Neural cell (in vitro differentiated cells): Measurements from ENCODE around the gene YKT6. TPM values are rescaled to one million over a fixed set of nuclear protein-coding genes. Genes with fewer than 3 reads are reported as not detected.

Source experiments
- H2AFZ ChIP-seq: fragments of 200-600, 300-800 bp; sonication (generic), shearing (Covaris generic); 2 replicates; pipeline ENCODE4 v1.6.0; 2014; ENCODE audit warnings: low read depth, mild to moderate bottlenecking, antibody characterized with exemption, low read length, moderate library complexity
- H3F3A ChIP-seq: fragments of 200-600 bp; shearing (Covaris generic); 2 replicates; pipeline ENCODE4 v1.6.1; 2016; ENCODE audit warnings: mild to moderate bottlenecking, moderate library complexity, mixed read lengths, antibody characterized with exemption, low read length; ENCODE audit not compliant: insufficient read depth, poor library complexity, severe bottlenecking
- H3K27ac ChIP-seq: fragments of 200-600, 300-800 bp; sonication (generic), shearing (Covaris generic); 2 replicates; pipeline ENCODE4 v1.5.1; 2014; ENCODE audit warnings: mild to moderate bottlenecking, low read length, moderate library complexity
- H3K27me3 ChIP-seq: fragments of 300-800, 200-600 bp; sonication (generic), shearing (Covaris generic); 2 replicates; pipeline ENCODE4 v1.6.0; 2014; ENCODE audit warnings: mild to moderate bottlenecking, low read depth, low read length, moderate library complexity; ENCODE audit not compliant: insufficient read depth
- H3K36me3 ChIP-seq: fragments of 300-800, 200-600 bp; sonication (generic), shearing (Covaris generic); 2 replicates; pipeline ENCODE4 v1.5.1; 2014; ENCODE audit warnings: mild to moderate bottlenecking, antibody characterized with exemption, low read length, moderate library complexity; ENCODE audit not compliant: insufficient read depth
- H3K4me2 ChIP-seq: fragments of 300-800, 200-600 bp; sonication (generic), shearing (Covaris generic); 2 replicates; pipeline ENCODE4 v1.6.0; 2014; ENCODE audit warnings: mild to moderate bottlenecking, low read length
- H3K4me3 ChIP-seq: fragments of 300-800, 200-600 bp; sonication (generic), shearing (Covaris generic); 2 replicates; pipeline ENCODE4 v1.5.1; 2014; ENCODE audit warnings: mild to moderate bottlenecking, low read length, moderate library complexity
- H3K79me2 ChIP-seq: fragments of 200-600 bp; shearing (Covaris generic); replicated peaks from 2 replicates; pipeline ENCODE4 v1.6.0; 2014; ENCODE audit warnings: mild to moderate bottlenecking, low read length, moderate library complexity; ENCODE audit not compliant: insufficient read depth
- H3K9ac ChIP-seq: fragments of 300-800, 200-600 bp; sonication (generic), shearing (Covaris generic); 2 replicates; pipeline ENCODE4 v1.6.1; 2016; ENCODE audit warnings: mild to moderate bottlenecking, low read length, mixed read lengths
- H3K9me2 ChIP-seq: fragments of 200-600 bp; shearing (Covaris generic); 2 replicates; pipeline ENCODE4 v1.6.1; 2016; ENCODE audit warnings: mild to moderate bottlenecking, low read length, mixed read lengths; ENCODE audit not compliant: insufficient read depth
- H3K9me3 ChIP-seq: fragments of 200-600, 300-800 bp; sonication (generic), shearing (Covaris generic); 2 replicates; pipeline ENCODE4 v1.6.1; 2016; ENCODE audit warnings: mild to moderate bottlenecking, mixed run types, low read length, moderate library complexity, mixed read lengths
- H4K20me1 ChIP-seq: fragments of 200-600 bp; shearing (Covaris generic); 2 replicates; pipeline ENCODE4 v1.6.1; 2016; ENCODE audit warnings: mild to moderate bottlenecking, mixed run types; ENCODE audit not compliant: insufficient read depth
- CTCF ChIP-seq: fragments of 450-650 bp; IDR thresholded peaks from 2 replicates; pipeline ENCODE4 v1.5.1; 2014; ENCODE audit warnings: antibody characterized with exemption, mild to moderate bottlenecking, moderate library complexity; ENCODE audit not compliant: poor library complexity, severe bottlenecking
- EP300 ChIP-seq: fragments of 450-650 bp; conservative IDR thresholded peaks from 2 replicates; pipeline ENCODE4 v1.6.1; 2014; ENCODE audit warnings: antibody characterized with exemption, mild to moderate bottlenecking, moderate library complexity; ENCODE audit not compliant: poor library complexity, severe bottlenecking
- EZH2 ChIP-seq: fragments of 200-600, 300-800 bp; shearing (Covaris generic), sonication (generic); IDR thresholded peaks from 2 replicates; pipeline ENCODE4 v1.6.1; 2014; ENCODE audit warnings: antibody characterized with exemption, low read length, borderline replicate concordance, mild to moderate bottlenecking; ENCODE audit not compliant: insufficient read depth, poor library complexity, severe bottlenecking
- MXI1 ChIP-seq: fragments of 450-650 bp; conservative IDR thresholded peaks from 2 replicates; pipeline ENCODE4 v1.6.1; 2014; ENCODE audit warnings: antibody characterized with exemption, mild to moderate bottlenecking; ENCODE audit not compliant: poor library complexity, severe bottlenecking
- POLR2AphosphoS5 ChIP-seq: IDR thresholded peaks from 2 replicates; pipeline ENCODE4 v1.6.1; 2012
- RAD21 ChIP-seq: fragments of 450-650 bp; conservative IDR thresholded peaks from 2 replicates; pipeline ENCODE4 v1.6.1; 2014; ENCODE audit warnings: antibody characterized with exemption, mild to moderate bottlenecking, moderate library complexity
- REST ChIP-seq: IDR thresholded peaks from 2 replicates; pipeline ENCODE4 v1.6.1; 2012; ENCODE audit warnings: borderline replicate concordance
- SMC3 ChIP-seq: fragments of 450-650 bp; conservative IDR thresholded peaks from 2 replicates; pipeline ENCODE4 v1.6.1; 2014; ENCODE audit warnings: antibody characterized with exemption, mild to moderate bottlenecking, moderate library complexity; ENCODE audit not compliant: poor library complexity
- TAF1 ChIP-seq: IDR thresholded peaks from 2 replicates; pipeline ENCODE4 v1.6.1; 2012; ENCODE audit warnings: low read depth
- polyA plus RNA-seq: library from polyadenylated mRNA; depleted of rRNA; stranded (reverse); fragments of >200 nt; gene quantifications from 2 replicates; pipeline ENCODE4 v1.2.3, GENCODE V29; 2014

Gene YKT6
- polyA plus RNA-seq, 1 donor from 2014 or later: 93.4 TPM

- Histone ChIP-seq H2AFZ (no peak overlapping the region), H3K27me3 (no peaks in the 10 kb centered on the region)
Observed at GRCh38 chr7:44215531-44215930, 14.8 kb downstream of the YKT6 start.

GRCh38 chr7:44216019-44216418 is 15.2 kb downstream of the YKT6 start:
- H3K79me2 ChIP-seq: no peaks in the 10 kb centered on the region
- H3K9me2 ChIP-seq: no peaks in the 10 kb centered on the region
- no peaks in the 10 kb centered on the region for H3F3A ChIP-seq
- H4K20me1 ChIP-seq: no peaks in the 10 kb centered on the region
- no peak overlapping the region for H3K4me3 ChIP-seq
- no peak overlapping the region for H3K27ac ChIP-seq
- peaks cover 5% of the 10 kb centered on the region for H3K9me3 ChIP-seq
- no peaks in the 10 kb centered on the region for H3K27me3 ChIP-seq
- no peak for TF ChIP-seq POLR2AphosphoS5
- no peak for TF ChIP-seq EZH2
- no peak for TF ChIP-seq EP300
- no peaks in the 10 kb centered on the region for H3K36me3 ChIP-seq
- H2AFZ ChIP-seq: no peak overlapping the region
- H3K9ac ChIP-seq: no peak overlapping the region
- no peak overlapping the region for H3K4me2 ChIP-seq

More at GRCh38 chr7:44215531-44215930, 14.8 kb downstream of the YKT6 start:
- H3K4me2 ChIP-seq: no peak overlapping the region
- TF ChIP-seq POLR2AphosphoS5: peak; percentile 10
- TF ChIP-seq TAF1: no peak
- no peak overlapping the region for H3K9ac ChIP-seq
- H3F3A ChIP-seq: no peaks in the 10 kb centered on the region
- H3K27ac ChIP-seq: no peak overlapping the region
- H3K36me3 ChIP-seq: no peaks in the 10 kb centered on the region
- no peaks in the 10 kb centered on the region for H4K20me1 ChIP-seq
- H3K9me2 ChIP-seq: no peaks in the 10 kb centered on the region
- H3K4me3 ChIP-seq: no peak overlapping the region
- H3K79me2 ChIP-seq: no peaks in the 10 kb centered on the region
- H3K9me3 ChIP-seq: peaks cover 5% of the 10 kb centered on the region

GRCh38 chr7:44216521-44217222 is 15.9 kb downstream of the YKT6 start:
- Histone ChIP-seq H3K9me3 (peaks cover 5% of the 10 kb centered on the region), H4K20me1 (no peaks in the 10 kb centered on the region), H3K9ac (no peak overlapping the region), H3K79me2 (no peaks in the 10 kb centered on the region), H3K36me3 (no peaks in the 10 kb centered on the region), H3K4me3 (no peak overlapping the region), H3F3A (no peaks in the 10 kb centered on the region), H3K4me2 (no peak overlapping the region), H3K27ac (no peak overlapping the region), H3K9me2 (no peaks in the 10 kb centered on the region), H3K27me3 (no peaks in the 10 kb centered on the region), H2AFZ (no peak overlapping the region)
- TF ChIP-seq EP300 (no peak), CTCF (no peak), POLR2AphosphoS5 (no peak), SMC3 (no peak), EZH2 (no peak), MXI1 (no peak), TAF1 (no peak), RAD21 (no peak), REST (no peak)
